ENCODE measurements around the gene OTUD7B. TPM values are rescaled to one million over a fixed set of nuclear protein-coding genes. Genes with fewer than 3 reads are reported as not detected.

Gene OTUD7B
- total RNA-seq, 4 donors from 2014 or later, result 8.5 to 12.6 (median 9.1) TPM

- Histone ChIP-seq H3K36me3 (peaks cover 9 to 99% (median 10%) of the 10 kb centered on the region in 3 donors), H3K27ac (no peak overlapping the region), H3K4me1 (peaks cover 0 to 17% (median 0%) of the 10 kb centered on the region in 3 donors), H3K27me3 (no peaks in the 10 kb centered on the region), H3K9me3 (no peaks in the 10 kb centered on the region), H3K4me3 (no peak overlapping the region)
- TF ChIP-seq, protein P1, sequence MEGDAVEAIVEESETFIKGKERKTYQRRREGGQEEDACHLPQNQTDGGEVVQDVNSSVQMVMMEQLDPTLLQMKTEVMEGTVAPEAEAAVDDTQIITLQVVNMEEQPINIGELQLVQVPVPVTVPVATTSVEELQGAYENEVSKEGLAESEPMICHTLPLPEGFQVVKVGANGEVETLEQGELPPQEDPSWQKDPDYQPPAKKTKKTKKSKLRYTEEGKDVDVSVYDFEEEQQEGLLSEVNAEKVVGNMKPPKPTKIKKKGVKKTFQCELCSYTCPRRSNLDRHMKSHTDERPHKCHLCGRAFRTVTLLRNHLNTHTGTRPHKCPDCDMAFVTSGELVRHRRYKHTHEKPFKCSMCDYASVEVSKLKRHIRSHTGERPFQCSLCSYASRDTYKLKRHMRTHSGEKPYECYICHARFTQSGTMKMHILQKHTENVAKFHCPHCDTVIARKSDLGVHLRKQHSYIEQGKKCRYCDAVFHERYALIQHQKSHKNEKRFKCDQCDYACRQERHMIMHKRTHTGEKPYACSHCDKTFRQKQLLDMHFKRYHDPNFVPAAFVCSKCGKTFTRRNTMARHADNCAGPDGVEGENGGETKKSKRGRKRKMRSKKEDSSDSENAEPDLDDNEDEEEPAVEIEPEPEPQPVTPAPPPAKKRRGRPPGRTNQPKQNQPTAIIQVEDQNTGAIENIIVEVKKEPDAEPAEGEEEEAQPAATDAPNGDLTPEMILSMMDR (IDR thresholded peaks at IDR 0.05), result no peak
- DNase-seq, result no peak
- intact Hi-C loops (cut with DNase I), result loop anchor here (10.0 kb wide), 1 partner anchor 217 kb away; no protein-coding TSS in a partner anchor
These were observed 42.9 kb downstream of the OTUD7B start for GRCh38 chr1:149967646-149968045.

GRCh38 chr1:149967041-149967440 is 43.5 kb downstream of the OTUD7B start:
- no peaks in the 10 kb centered on the region for H3K27me3 ChIP-seq
- DNase-seq, result no peak
- intact Hi-C loops (cut with DNase I), result loop anchor here (10.0 kb wide), 1 partner anchor 218 kb away; no protein-coding TSS in a partner anchor
- H3K4me3 ChIP-seq, result no peak overlapping the region
- no peak overlapping the region for H3K27ac ChIP-seq
- peaks cover 0 to 23% (median 0%) of the 10 kb centered on the region in 3 donors for H3K4me1 ChIP-seq
- H3K9me3 ChIP-seq, result no peaks in the 10 kb centered on the region
- peaks cover 9 to 95% (median 10%) of the 10 kb centered on the region in 3 donors for H3K36me3 ChIP-seq
- WGBS, 2 donors, result 83 to 97% methylated on average over 1 to 3 of the region's 3 CpGs
- TF ChIP-seq, protein P1 (IDR thresholded peaks at IDR 0.05), result no peak
- TF ChIP-seq POLR2A (IDR thresholded peaks at IDR 0.05), result no peak

GRCh38 chr1:149966405-149966804 is 44.1 kb downstream of the OTUD7B start:
- Histone ChIP-seq H3K27me3 (no peaks in the 10 kb centered on the region), H3K36me3 (peaks cover 9 to 90% (median 10%) of the 10 kb centered on the region in 3 donors), H3K4me1 (peaks cover 0 to 30% (median 3%) of the 10 kb centered on the region in 3 donors), H3K27ac (no peak overlapping the region), H3K4me3 (no peak overlapping the region), H3K9me3 (no peaks in the 10 kb centered on the region)
- DNase-seq, result no peak
- 56 to 73% methylated on average over 1 of the region's 1 CpG for WGBS, 2 donors
- intact Hi-C loops (cut with DNase I), result loop anchor here (10.0 kb wide), 1 partner anchor 218 kb away; no protein-coding TSS in a partner anchor
- TF ChIP-seq, protein P1 (IDR thresholded peaks at IDR 0.05), result no peak
- TF ChIP-seq POLR2A (IDR thresholded peaks at IDR 0.05), result no peak

DNA sequence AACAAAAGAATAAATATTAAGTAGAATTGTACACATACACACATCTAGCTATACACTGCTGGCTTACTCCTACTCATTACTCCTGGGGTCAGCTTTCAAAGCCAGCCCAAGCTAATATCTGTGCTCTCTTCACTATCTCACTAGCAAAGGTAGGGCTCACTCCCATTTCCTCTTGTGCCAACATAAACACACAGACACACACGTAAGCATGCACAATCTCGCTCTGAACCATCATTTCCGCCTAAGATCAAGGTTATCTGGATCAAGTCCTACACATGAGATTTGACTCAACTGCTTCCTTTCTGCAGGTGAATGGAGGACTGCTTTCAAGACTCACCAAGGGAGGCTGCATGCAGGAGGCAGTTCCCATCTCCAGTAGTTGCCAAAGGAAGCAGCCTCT is 45.1 kb downstream of the OTUD7B start:
- no peak for DNase-seq
- Histone ChIP-seq H3K9me3 (no peaks in the 10 kb centered on the region), H3K27me3 (no peaks in the 10 kb centered on the region), H3K4me1 (peaks cover 0 to 31% (median 3%) of the 10 kb centered on the region in 3 donors), H3K4me3 (no peak overlapping the region), H3K27ac (no peak overlapping the region), H3K36me3 (peaks cover 5 to 88% (median 9%) of the 10 kb centered on the region in 3 donors)
- intact Hi-C loops (cut with DNase I), result loop anchor here (10.0 kb wide), 1 partner anchor 219 kb away; no protein-coding TSS in a partner anchor
- TF ChIP-seq, protein P1 (IDR thresholded peaks at IDR 0.05), result no peak
- no peak for TF ChIP-seq POLR2A (IDR thresholded peaks at IDR 0.05)
- WGBS, 2 donors, result 55 to 66% methylated on average over 3 of the region's 3 CpGs

DNA sequence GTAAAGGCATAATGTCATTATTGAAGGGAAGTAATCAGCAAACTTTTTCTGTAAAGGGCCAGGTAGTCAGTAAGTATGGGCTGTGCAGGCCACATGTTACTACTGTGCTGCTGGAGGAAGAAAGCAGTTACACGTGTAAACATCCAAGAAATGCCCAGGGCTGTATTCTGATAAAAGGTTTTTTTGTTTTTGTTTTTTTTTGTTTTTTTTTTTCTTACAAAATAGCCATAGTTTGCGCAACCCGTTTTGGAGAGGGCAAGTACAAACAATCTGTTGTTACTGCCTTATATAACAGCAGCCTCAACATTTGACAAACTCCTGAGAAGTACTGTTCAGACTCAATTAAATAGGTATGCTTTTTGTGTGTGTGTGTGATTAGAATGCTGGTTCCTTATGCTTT is 47.2 kb downstream of the OTUD7B start:
- intact Hi-C loops (cut with DNase I), result loop anchor here (5.0 to 10.0 kb wide), 2 partner anchors 89 to 221 kb away; no protein-coding TSS in a partner anchor
- H3K36me3 ChIP-seq, result peaks cover 7 to 88% (median 9%) of the 10 kb centered on the region in 3 donors
- H3K9me3 ChIP-seq, result no peaks in the 10 kb centered on the region
- WGBS, 2 donors, result 30 to 40% methylated on average over 3 of the region's 3 CpGs
- no peak for DNase-seq
- TF ChIP-seq POLR2A (IDR thresholded peaks at IDR 0.05), result no peak
- TF ChIP-seq, protein P1 (IDR thresholded peaks at IDR 0.05), result no peak
- H3K4me1 ChIP-seq, result peaks cover 0 to 31% (median 3%) of the 10 kb centered on the region in 3 donors
- H3K27me3 ChIP-seq, result no peaks in the 10 kb centered on the region
- H3K27ac ChIP-seq, result peak overlapping the region in 2 of 4 donors; percentile 46 to 71
- no peak overlapping the region for H3K4me3 ChIP-seq
